Ovary (tissue), 9 donors: ENCODE data around the gene CTLA4. TPM values are rescaled to one million over a fixed set of nuclear protein-coding genes. Genes with fewer than 3 reads are reported as not detected.
"Not testable (repeated sequence)": the region's sequence is repeated elsewhere in the genome, so short reads cannot be mapped to it uniquely, and the experiment has no call there.

Experiments
- DNase-seq, 5 donors: peaks; one replicate each; pipeline ENCODE4 v3.0.0-alpha.2; 2019 to 2020
- H3K27ac ChIP-seq, 2 donors: fragments of 200-600 bp; one replicate each; pipeline versions ENCODE4 v1.5.1 to v1.8.0; 2019 to 2022
- H3K27me3 ChIP-seq: fragments of 200-600 bp; one replicate; pipeline ENCODE4 v1.8.0; 2022
- H3K36me3 ChIP-seq: fragments of 200-600 bp; sonication (generic); one replicate; pipeline ENCODE4 v1.5.1; 2019
- H3K4me1 ChIP-seq: one replicate; pipeline ENCODE4 v1.8.1; 2013; ENCODE audit warnings: mild to moderate bottlenecking, moderate library complexity; ENCODE audit not compliant: insufficient read depth
- H3K4me3 ChIP-seq: fragments of 200-600 bp; sonication (generic); one replicate; pipeline ENCODE4 v1.5.1; 2017
- H3K9me3 ChIP-seq, 2 donors: fragments of 200-600 bp in 1 of 2; sonication (generic) in 1 of 2; one replicate each; pipeline versions ENCODE4 v1.5.1 to v1.8.1; 2013 to 2019; ENCODE audit warnings: mild to moderate bottlenecking in 1 of 2, moderate library complexity in 1 of 2
- EP300 ChIP-seq: sonication (generic); formaldehyde crosslinking; IDR thresholded peaks from one replicate; pipeline ENCODE4 v1.6.1; 2017; ENCODE audit warnings: antibody characterized with exemption
- POLR2A ChIP-seq: fragments of 450-650 bp; IDR thresholded peaks from one replicate; pipeline ENCODE4 v1.6.1; 2017; ENCODE audit warnings: antibody characterized with exemption, mild to moderate bottlenecking, moderate library complexity
- WGBS, 3 donors: extraction: QIAGEN DNeasy Blood & Tissue Kit in 1 of 3; methylation state at CpG; one replicate each; pipeline versions ENCODE4 v1.1.5 to v1.1.7; 2013 to 2017; 5-methylcytosine and 5-hydroxymethylcytosine counted together
- intact Hi-C, 4 donors: fragments of 100-400 bp; cut with DNase I; formaldehyde crosslinking; loops; one replicate each; pipeline versions ENCODE4 v1.11.0 to v1.15.1; 2022 to 2023
- polyA plus RNA-seq, 2 donors: library from polyadenylated mRNA; stranded (reverse); fragments of 200-250 nt in 1 of 2; fragments of 350-450 nt in 1 of 2; fragmentation: Illumina TruSeq in 1 of 2; extraction: RNeasy Lipid Tissue Mini Kit (QIAGEN cat#74804) in 1 of 2; gene quantifications; one replicate each; pipeline ENCODE4 v1.2.3, GENCODE V29; 2013 to 2014
- total RNA-seq, 7 donors: library from RNA; depleted of rRNA in 2 of 7; stranded (reverse); fragments of >200 nt in 2 of 7; fragmentation: NEBNext Ultra II Directional in 3 of 7; extraction: Animal tissue kit (Norgen Biotek cat#: 25700) in 3 of 7; gene quantifications; one replicate each; pipeline versions ENCODE4 v1.1.0 to v1.2.4, GENCODE V29; 2016 to 2023
- TF ChIP-seq, protein P1 (sequence below), 3 donors: fragments of 450-650 bp in 2 of 3; fragments of 200-600 bp in 1 of 3; IDR thresholded peaks; one replicate each; pipeline versions ENCODE4 v1.5.1 to v1.8.0; 2016 to 2022; ENCODE audit warnings: antibody characterized with exemption in 3 of 3, mild to moderate bottlenecking in 1 of 3
- donor health status: DM: no; HTN: no; CAD: no; lungs with moderate emphysema.
- donor health status: DM: no; HTN: no; CAD: no.
- donor health status: Bipolar disorder and iron deficiency.
- donor health status: DM: yes; HTN: yes; CAD: no.
- donor health status: DM: no; HTN: no; CAD: no.
- donor health status: DM: yes; HTN: yes; CAD: no.

CTLA4 gene
- total and polyA plus RNA-seq, 9 donors, result 0.04 to 0.51 (median 0.17) TPM; not detected in 6

DNA sequence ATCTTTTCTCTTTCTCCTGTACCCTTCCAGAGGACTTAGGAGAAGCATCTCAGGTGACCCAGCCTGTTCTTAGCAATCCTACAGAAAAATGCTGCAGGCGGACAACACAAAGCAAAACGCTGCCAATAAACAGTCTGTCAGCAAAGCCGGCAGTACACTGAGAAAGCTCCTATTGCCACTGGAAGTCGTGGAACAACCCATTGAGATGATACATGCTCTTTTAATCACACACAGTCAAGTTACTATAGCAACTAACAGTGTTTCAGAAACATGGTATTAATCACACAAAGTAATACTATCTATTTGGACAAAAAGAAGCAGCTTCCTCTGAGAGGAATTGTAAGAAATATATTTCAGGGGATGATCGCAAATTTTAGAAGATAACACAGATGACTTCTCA, 10.5 kb downstream of the CTLA4 start:
- no peak for TF ChIP-seq POLR2A
- TF ChIP-seq, protein P1, sequence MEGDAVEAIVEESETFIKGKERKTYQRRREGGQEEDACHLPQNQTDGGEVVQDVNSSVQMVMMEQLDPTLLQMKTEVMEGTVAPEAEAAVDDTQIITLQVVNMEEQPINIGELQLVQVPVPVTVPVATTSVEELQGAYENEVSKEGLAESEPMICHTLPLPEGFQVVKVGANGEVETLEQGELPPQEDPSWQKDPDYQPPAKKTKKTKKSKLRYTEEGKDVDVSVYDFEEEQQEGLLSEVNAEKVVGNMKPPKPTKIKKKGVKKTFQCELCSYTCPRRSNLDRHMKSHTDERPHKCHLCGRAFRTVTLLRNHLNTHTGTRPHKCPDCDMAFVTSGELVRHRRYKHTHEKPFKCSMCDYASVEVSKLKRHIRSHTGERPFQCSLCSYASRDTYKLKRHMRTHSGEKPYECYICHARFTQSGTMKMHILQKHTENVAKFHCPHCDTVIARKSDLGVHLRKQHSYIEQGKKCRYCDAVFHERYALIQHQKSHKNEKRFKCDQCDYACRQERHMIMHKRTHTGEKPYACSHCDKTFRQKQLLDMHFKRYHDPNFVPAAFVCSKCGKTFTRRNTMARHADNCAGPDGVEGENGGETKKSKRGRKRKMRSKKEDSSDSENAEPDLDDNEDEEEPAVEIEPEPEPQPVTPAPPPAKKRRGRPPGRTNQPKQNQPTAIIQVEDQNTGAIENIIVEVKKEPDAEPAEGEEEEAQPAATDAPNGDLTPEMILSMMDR (IDR thresholded peaks at IDR 0.05), result no peak
- no peak for TF ChIP-seq EP300
- WGBS, 3 donors, result 27 to 39% (median 36%) methylated on average over 5 of the region's 5 CpGs
- intact Hi-C loops, result no loop called here
- no peaks in the 10 kb centered on the region for H3K36me3 ChIP-seq
- no peaks in the 10 kb centered on the region for H3K9me3 ChIP-seq
- H3K4me3 ChIP-seq, result no peak overlapping the region
- H3K27ac ChIP-seq, result no peak overlapping the region
- H3K27me3 ChIP-seq, result no peaks in the 10 kb centered on the region
- DNase-seq, result no peak
- H3K4me1 ChIP-seq, result no peaks in the 10 kb centered on the region

DNA sequence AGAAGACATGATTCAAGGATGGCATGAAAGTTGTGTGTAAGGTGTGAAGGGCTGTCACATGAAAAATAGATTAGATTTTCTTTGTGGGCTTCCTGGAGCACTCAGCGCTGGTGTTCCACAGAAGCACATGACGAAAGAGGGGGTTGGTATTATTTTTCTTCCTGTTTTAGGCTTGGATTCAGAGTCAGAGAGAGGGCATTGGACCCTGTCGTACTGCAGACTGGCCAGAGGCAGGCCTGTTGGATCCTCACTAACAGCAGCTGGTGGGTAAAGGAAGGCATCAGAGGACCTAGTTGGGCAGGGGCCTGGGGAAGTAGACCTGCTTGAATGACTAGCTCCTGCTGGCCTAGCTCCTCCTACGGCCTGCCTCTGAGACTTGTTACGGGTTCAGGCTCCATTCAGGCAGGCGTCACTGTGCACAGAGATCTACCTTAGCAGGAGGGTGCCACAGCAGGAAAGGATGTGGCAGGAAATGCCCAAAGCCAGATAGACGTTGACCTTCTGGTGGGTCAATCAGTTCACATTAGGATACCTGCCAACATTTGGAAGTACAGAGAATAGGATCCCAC, 13.1 kb downstream of the CTLA4 start:
- no peak for DNase-seq
- TF ChIP-seq, protein P1 (IDR thresholded peaks at IDR 0.05), result no peak
- TF ChIP-seq EP300 (no peak), POLR2A (no peak)
- H3K9me3 ChIP-seq, result no peaks in the 10 kb centered on the region
- H3K27me3 ChIP-seq, result no peaks in the 10 kb centered on the region
- H3K4me1 ChIP-seq, result no peaks in the 10 kb centered on the region
- WGBS, 3 donors, result 88 to 91% (median 89%) methylated on average over 7 of the region's 7 CpGs
- no peak overlapping the region for H3K4me3 ChIP-seq
- no peak overlapping the region for H3K27ac ChIP-seq
- intact Hi-C loops, result no loop called here
- no peaks in the 10 kb centered on the region for H3K36me3 ChIP-seq

DNA sequence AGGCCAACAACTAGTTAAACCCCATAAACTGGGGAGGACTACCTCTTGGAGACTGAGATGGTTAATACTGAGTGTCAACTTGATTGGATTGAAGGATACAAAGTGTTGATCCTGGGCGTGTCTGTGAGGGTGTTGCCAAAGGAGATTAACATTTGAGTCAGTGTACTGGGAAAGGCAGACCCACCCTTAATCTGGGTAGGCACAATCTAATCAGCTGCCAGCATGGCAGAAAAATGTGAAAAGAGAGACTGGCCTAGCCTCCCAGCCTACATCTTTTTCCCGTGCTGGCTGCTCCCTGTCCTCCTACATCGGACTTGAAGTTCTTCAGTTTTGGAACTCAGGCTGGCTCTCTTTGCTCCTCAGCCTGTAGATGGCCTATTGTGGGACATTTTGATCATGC, 13.6 kb downstream of the CTLA4 start:
- intact Hi-C loops, H3K36me3 ChIP-seq, H3K27ac ChIP-seq, DNase-seq, H3K4me3 ChIP-seq, H3K27me3 ChIP-seq, H3K9me3 ChIP-seq, H3K4me1 ChIP-seq: not testable (repeated sequence)
- WGBS, 3 donors, result 90 to 94% (median 94%) methylated on average over 3 of the region's 3 CpGs

DNA sequence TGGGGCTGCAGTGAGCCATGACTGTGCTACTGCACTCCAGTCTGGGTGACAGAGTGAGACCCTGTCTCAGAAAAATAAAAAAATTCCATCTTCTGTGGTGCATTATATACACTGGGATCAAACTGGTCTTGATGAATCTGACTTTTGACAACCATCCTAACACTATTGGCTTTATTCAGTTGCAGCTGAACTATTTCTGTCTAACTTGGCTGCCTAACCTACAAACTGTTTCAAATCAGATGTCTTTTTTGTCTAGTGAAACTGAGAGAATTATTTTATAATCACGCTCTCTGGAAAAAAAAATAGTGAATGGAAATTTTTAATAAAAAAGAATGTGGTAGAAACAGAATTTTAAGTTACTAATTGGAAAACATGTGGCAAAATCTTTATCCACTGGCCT, 15.0 kb downstream of the CTLA4 start:
- H3K27ac ChIP-seq, result no peak overlapping the region
- H3K4me1 ChIP-seq, result no peaks in the 10 kb centered on the region
- H3K36me3 ChIP-seq, result no peaks in the 10 kb centered on the region
- H3K4me3 ChIP-seq, result no peak overlapping the region
- WGBS, 3 donors, result 72 to 94% (median 84%) methylated on average over 1 of the region's 1 CpG
- intact Hi-C loops, result no loop called here
- no peak for DNase-seq
- no peaks in the 10 kb centered on the region for H3K27me3 ChIP-seq
- TF ChIP-seq, protein P1 (IDR thresholded peaks at IDR 0.05), result no peak
- TF ChIP-seq POLR2A (no peak), EP300 (no peak)
- no peaks in the 10 kb centered on the region for H3K9me3 ChIP-seq

DNA sequence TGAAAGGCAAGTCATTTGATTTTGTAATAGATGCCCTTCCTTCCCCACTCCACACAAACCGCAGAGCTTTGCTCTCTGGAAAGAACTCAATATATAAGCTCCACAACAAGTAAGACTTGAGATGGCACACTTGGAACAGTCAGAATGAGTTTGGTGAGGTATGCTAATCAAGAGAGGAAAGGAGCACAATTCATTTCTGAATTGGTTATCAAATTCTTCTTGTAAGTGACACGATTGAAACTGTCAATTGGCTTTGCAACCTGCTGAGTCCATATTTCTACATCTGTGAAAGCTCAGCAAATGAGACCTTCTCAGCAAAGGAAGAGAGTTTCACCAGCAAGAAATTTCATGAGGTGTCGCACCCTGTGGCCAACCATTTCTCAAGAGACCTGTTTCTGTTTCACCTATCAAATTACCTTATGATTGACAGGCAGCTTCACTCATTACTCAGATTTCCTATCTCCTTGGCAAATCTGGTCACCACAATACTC, 19.1 kb downstream of the CTLA4 start:
- H3K4me1 ChIP-seq, result no peaks in the 10 kb centered on the region
- intact Hi-C loops, result no loop called here

More for the DNA sequence above, 19.1 kb downstream of the CTLA4 start:
- TF ChIP-seq POLR2A, result no peak
- TF ChIP-seq EP300, result no peak
- TF ChIP-seq, protein P1 (IDR thresholded peaks at IDR 0.05), result no peak
- 89 to 92% (median 91%) methylated on average over 3 of the region's 3 CpGs for WGBS, 3 donors
- Histone ChIP-seq H3K27me3 (no peaks in the 10 kb centered on the region), H3K36me3 (no peaks in the 10 kb centered on the region), H3K27ac (no peak overlapping the region), H3K9me3 (no peaks in the 10 kb centered on the region), H3K4me3 (no peak overlapping the region)
- DNase-seq, result no peak
